ENCODE results near the gene ID2.

- TF ChIP-seq EZH2 (IDR thresholded peaks at IDR 0.05; ENCODE audit: borderline replicate concordance, insufficient read depth, low read depth, low read length, poor library complexity, severe bottlenecking) = no peak
- no peak for TF ChIP-seq CTCF (IDR thresholded peaks at IDR 0.05)
Observed at GRCh38 chr2:8654483-8654882, 27.4 kb upstream of the ID2 start.

Measured in B cell (primary cell).